Left renal cortex interstitium (tissue), 4 donors: ENCODE results near the gene PBX2. TPM values are rescaled to one million over a fixed set of nuclear protein-coding genes. Genes with fewer than 3 reads are reported as not detected.
"Not testable (repeated sequence)": the region's sequence is repeated elsewhere in the genome, so short reads cannot be mapped to it uniquely, and the experiment has no call there.

ENCODE experiments used
- DNase-seq, 4 donors: peaks; one replicate each; pipeline ENCODE4 v3.0.0-alpha.2; 2013; ENCODE audit warnings: low read depth in 4 of 4, low spot score in 2 of 4, missing footprints in 1 of 4
- polyA plus RNA-seq, 4 donors: library from polyadenylated mRNA; unstranded; fragments of 120-200 nt; gene quantifications; one replicate each; pipeline ENCODE4 v1.2.1, GENCODE V29; 2013; ENCODE audit not compliant: insufficient read length in 4 of 4

The PBX2 gene
- polyA plus RNA-seq, 4 donors: 150 to 221 (median 179) TPM

DNA sequence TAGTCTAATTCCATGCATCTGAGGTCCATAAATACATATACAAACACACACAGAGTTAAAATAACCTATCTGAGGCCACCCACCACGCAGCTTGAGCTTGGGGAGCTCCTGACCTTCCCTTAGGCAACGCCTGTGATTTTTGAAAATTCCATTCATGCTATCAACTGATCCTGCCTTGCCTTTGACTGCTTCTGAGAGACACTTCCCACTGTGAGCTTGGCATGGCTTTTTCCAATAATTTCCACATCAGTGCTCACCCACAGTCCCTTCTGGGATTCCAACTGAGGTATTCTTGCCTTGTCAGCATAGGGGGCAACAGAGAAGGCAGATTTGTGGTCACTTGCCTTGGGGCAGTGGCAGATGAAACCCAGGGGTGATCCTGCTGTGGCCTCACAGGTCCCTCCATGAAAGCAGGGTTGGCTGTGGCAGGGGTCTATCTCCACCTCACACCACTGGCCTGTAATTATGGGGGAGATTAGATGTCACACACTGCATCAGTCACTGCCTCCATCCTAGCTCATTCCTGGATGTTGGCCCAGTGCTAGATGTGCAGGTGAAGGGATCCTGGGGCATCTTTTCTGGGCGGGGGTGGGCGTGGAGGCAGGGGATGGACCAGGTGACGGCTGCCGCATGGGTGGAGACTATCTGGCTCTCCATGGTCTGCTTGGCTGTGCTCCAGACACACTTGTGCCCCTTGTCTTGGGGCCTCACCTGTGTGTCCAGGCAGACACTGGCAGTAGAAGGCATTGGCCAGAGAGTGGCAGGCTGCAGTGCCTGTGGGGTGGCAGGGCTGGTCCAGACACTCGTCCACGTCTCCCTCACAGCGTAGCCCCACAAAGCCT, 13.6 kb upstream of the PBX2 start:
- DNase-seq: no peak

DNA sequence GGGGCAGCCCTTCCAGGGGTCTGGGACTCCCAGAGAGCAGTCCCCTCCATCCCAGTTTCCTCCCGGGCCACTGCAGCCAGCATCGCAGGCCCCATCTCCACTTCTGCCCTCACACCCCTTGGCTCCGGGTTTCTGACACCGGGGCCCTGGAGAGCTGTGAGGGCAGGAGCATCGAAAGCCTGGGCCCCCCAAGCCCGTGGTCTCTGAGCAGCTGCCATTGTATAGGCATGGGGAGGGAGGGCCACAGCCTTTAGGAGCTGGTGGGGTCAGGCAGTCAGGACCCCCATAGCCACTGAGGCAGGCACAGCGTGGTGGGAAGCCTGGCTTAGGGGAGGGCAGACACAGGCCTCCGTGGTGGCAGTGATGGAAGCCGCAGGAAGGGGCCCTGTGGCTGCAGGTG, 12.2 kb upstream of the PBX2 start:
- DNase-seq: no peak

DNA sequence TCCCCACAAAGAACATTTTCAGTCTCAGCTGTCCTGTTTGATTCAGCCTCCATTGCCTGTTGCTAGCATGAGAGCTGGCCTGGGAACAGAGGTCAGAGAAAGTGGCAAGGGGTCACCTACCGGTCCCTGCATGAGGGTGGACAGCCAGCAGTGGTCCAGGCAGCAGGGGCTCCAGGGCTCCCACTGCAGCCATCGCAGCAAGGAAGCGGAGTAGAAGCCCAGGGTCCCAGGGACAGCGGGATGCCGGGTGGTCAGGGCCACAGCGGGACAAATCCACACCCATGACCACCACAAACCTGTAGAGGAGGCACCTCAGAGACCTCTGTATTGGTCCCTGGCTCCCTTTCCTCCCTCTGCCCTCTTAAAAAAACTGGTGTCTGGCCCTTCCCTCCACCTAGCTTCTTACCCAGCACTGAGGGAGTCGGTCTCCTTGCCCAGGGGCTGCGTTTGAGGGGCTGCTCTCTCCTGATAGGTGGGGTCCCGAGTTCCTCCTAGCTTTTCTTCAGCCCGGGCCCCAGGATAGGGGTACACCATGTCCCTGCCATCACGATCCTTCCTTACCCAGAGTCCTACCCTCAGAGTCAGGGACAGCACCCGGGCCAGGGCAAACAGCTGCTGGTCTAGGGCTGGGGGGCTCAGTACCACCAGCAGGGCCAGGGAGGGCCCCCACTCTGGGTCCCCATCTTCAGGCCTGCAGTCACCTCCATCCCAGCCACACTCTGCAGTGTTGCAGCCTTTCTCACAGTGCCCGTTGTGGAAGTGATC, 10.9 kb upstream of the PBX2 start:
- no peak for DNase-seq

DNA sequence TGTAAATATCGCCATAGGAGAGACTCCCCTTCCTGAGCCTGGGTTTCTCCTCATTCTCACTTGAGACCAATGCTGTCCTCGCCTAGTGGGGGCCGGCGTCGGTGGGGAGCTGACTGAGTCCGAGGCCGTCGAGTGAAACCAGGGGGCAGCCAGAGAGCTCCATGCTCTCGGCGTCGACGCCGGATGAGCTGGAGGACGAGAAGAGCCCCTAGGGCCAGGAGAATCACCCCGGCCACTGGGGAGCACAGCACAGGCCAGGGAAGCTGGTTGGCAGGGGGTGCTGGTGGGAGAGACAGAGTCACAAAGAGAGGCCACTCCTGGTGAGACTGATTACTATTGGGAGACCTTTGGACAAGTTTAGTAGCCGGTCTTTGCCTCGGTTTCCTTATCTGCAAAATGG, 8.9 kb upstream of the PBX2 start:
- no peak for DNase-seq

DNA sequence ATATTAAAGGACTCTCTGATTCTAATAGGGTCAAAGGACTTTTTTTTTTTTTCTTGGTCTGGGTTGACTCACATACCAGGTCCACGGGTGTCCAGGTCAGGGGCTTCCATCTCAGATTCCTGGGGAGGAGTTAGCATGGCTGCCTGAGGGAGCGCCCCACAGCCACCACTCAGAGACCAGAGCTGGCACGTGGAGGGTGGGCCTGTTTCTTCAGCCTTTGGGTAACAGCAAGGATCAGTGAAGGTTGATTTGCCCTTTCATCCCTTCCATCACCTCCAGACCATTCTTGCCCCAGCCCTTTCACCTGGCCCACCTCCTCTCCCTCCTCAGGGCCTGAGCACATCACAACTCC, 8.3 kb upstream of the PBX2 start:
- no peak for DNase-seq

DNA sequence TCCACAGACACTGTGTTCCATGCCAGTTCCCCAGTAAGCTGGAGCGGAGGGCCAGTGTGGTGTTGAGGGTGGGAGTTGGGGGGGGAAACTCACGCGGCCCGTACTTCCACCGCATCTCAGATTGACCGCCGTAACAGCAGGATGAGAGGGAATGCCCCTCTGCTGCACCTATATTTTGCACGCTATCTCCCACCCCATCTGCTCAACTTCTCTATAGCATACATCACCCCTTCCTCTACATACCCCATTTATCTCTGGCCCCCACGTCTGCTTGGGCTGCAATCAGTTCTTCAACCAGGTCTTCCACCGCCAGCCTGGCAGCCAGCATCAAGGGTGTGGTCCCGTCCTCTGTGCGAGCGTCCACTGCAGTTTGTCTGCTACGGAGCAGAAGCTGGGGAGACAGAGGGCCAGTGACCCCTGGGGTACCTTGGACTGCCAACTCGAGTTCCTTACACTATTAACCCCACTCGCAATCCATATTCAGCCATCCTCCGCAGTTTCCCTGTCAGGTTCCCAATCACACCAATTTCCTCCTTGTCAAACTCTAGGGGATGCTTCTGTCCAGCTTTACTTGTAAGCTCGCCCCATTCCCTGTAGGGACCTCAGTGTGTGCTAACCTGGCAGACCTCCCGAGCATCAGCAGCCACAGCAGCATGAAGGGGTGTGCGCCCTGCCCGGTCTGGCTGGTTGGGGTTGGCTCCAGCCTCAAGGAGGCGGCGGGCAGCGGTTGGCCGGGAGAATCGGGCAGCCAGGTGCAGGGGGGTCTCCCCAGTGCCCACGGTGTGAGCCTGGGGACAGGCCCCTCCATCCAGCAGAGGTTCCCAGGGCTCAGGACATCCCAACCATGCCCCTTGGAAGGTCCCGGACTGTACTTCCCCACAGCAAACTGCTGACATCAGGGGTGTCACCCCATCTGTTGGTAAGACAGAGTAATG, 6.9 kb upstream of the PBX2 start:
- DNase-seq: no peak

DNA sequence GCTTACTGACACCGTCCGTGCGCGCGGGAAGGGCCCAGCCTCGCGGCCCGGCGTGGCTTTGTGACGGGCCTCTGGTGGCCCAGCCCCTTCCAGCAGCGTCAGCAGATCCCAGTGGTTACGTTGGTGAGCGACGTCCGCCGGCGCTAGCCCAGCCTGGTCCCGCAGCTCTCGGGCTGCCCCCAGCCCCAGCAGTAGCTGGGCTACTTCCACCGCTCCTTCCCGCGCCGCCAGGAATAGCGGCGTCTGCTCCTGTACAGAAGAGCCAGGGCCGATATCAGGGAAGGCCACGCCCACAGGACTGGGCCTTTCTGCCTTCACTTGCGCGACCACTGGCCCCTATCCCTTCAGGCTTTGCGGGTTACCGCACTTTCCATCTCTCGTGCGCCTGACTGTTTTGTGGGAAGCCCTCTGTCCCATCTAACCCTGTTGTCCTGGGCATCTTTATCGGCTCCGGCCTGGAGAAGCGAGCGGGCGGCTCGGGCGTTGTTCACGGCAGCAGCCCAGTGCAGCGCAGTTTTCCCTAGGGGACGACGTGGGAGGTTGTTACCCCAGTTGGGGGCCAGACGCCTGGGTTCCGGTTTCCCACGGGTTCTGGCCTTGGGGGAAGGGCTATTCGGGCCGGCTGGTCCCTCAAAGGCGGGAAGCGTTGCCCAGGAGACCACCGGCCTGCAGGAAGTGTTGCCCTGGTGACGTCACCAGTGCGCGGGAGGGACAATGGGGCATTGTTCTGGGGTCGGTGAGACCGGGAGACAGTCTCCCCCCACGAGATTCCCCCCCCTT, 6.1 kb upstream of the PBX2 start:
- DNase-seq: peak; percentile 83 to 91 (median 83)

DNA sequence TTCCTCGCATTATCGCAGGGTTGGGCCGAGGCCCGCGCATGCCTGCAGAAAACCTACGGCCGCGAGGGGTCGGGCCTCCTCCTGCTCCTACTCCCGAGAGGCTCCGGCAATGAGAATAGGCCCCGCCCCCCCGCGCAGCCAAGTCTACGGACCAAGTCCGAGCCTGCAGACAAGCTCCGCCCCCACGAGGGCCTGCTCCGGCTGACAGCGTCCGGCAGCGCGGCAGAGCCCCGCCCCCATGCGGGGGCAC, 5.6 kb upstream of the PBX2 start:
- peak; percentile 96 to 99 (median 99) for DNase-seq

DNA sequence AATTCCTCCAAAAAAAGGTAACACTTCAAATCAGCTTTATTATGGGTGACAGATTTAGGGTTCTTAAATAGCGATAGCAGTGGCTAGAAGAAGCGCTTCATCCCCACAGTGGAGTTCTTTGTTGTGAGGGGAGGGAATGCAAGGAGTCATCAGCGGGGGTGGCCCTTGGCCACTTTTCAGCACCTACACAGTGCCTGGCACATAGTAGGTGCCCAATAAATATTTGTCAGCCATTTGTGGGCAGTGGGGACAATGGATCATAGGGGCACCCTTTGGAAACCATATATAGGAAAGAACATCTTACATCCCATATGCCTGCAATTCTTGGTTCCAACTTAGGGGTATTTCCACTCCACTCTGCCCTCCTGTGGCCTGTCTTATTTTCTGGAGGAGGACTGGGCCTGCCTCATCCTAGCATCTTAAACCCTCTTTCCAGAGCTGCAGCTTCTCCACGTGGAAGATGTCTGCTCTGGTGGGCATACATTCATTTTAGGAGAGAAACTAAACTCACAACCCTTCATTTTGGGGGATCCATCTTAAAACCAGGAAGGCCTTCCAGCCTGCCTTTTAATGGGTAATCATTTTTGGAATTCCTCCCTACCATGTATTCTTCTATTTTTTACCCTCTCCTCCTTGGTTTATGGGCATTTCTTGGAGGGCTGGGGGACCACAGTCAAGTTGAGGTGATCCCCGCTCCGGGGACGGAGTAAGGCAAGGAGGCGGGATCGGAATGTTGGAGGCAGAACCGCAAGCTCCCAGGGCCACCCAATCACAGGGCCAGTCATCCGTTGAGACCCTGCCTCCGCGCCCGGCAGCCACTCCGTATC, 5.0 kb upstream of the PBX2 start:
- no peak for DNase-seq

DNA sequence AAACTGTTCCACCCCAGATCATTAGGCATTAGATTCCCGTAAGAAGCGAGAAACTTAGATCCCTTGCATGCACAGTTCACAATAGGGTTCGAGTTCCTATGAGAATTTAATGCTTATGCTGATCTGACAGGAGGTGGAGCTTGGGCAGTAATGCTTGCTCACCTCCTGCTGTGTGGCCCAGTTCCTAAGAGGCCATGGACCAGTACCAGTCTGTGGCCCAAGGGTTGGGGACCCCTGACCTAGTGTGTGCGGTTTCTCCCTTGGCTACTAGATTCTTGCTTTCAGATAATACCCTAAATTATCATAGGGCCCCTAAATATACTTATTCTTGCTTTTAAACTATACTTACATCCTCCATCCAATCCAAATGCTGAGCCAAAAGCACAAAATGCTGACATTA, 4.4 kb upstream of the PBX2 start:
- DNase-seq: no peak

DNA sequence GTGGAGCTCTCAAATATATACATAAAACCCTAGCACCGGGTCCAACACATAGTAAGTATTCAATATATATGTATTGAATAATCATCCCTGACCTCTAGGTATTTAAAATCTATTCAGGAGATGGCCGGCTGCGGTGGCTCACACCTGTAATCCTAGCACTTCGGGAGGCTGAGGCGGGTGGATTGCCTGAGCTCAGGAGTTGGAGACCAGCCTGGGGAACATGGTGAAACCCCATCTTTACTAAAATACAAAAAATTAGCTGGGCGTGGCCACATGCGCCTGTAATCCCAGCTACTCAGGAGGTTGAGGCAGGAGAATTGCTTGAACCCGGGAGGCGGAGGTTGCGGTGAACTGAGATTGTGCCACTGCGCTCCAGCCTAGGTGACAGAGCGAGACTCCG, 3.1 kb upstream of the PBX2 start:
- not testable (repeated sequence) for DNase-seq

DNA sequence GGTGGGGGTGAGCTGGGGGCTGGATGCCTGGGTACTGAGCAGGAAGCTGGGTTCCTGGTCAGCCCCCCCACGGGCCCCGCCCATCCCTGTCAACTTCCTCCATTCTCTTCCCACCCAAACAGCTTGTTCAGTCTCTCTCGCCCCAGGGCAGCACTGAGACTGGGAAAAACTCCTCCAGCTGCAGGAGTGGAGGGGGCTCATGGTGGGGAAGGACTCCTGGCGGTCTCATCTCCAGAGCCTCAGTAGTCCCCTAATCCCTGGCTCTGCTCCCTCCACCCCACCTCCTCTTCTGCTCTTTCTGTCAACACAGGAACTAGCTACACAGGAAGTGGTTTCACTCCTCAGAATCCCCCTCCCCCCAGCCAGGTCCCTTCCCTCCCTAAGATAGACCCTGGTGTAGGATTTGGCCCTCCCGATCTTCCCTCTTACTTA, 2.6 kb upstream of the PBX2 start, which contains the start of gene GPSM3:
Gene GPSM3 (minus strand): TSS at position 36 of the 432 bp plus-strand sequence. CDS start 130 bp downstream, outside the sequence.
- DNase-seq: no peak

DNA sequence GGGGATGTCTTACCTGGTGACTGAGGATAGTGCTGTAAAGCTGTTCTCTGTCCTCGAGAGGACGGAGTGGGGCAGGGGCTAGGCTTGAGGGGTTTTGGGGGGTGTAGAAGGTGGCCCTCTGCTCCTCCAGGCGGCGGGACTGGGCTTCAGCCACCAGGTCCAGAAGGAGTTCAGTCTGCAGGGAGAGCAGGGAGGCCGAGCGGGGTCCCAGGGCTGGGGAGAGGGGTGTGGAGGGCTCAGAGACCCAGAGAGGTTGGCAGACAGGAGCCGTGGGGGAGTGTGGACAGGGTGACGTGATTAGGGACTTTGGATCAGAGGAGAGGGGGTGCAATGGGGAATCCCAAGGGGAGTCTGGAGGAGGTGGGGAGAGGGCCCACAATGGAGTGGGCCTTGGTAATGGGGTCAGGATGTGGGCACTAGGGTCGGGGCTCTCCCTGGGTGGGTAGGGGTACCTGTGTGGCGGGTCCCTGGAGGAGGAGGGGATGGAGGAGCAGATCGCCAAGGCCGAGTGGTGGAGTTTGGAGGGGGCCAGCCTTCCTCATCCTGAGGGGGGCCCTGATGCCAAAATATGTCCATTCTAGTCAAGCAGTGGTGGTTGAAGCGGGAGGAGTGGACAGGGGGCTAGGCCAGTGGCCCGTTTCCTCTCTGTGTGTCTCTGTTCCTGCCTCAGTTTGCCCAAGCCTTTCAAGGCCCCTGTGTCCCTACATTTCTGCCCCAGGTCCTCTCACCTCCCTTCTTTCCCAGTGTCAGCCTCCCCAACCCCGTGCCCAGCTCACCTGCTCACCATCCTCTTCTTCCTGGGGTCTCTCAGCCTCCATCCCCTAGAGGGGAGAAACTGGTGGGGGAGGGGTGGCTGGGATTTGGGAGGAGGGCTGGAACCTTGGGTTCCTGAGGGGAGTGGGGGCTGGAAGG, 1.9 kb upstream of the PBX2 start:
- no peak for DNase-seq

DNA sequence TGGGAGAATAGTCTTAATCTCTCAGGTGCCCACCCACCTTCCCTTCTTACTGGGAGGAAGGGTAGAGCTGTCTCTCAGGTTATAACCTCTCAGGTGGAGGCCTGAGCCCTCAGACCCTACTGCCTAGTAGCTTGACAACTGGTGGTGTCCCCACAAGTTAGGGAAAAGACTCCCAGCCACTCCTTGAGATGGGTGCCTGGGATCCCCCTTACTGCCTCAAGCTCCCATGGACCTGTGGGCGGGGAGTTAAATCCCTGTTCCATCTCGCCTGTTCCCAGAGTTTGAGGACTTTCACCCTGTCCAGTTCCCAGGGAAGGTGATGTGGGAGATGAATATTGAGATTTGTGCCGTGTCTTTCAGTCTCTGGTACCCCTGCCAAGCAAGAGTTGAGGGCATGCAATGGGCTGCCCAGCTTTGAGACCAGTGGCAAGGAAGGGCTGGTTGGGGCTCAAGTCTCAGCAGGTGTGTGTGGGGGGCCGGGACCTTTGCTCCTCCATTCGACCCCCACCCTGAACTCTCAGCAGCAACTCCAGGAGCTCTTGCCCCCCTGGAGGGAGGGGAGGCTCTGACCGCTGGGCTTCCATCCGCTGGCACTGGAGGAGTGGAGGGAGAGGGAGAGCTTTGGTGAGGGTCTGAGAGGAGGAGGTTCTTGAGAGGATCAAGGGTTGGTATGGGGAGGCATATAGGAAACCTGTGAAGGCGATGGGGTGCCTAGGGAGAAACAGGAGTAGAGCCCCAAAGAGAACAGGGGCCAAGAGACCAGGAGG, 1.1 kb upstream of the PBX2 start:
- DNase-seq: no peak

DNA sequence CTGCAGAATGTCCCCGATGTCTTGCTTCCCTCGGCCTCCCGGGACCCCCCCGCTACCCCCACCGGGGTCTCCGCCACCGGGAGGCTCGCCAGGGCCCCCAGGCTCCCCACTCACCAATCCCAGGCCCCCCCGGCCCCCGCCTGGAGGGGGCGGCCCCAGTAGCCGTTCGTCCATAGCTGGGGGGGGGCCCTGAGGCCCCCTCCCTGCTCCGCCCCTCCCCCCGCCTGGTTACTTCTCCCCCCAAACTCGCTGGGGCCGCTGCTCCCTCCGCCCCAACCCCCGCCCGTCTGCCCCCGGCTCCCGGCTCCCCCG, 304 bp downstream of the PBX2 start:
- DNase-seq: no peak

DNA sequence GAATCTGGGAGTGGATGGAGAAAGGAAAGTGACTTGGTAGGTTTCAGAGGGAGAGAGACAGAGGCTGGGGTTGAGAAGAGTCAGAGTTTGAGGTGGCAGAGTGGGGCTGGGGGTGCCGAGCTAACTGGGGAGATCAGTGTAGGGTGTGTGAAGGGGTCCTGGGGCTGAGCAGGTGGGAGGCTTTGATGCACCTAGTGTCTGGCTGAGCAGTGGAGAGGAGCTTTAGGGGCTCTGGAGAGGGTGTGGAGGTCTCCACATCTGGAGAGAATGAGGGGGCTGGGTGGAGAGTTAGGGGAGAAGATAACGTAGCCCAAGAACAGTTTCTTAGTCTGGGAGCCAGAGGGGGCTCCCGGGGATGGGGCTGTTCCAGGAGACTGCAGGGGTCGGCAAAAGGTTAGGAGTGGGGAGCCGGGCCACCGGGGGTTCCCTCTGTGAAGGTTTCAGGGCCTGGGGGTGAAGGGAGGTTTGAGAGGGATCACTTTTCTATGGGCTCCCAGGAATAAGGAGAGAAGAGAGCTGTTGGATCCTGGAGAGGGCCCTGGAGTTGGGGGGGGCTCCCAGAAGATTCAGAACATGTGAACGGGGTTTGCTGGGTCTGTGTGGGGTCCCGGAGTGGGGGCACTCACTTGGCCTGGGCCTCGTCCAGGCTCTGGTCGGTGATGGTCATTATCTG, 797 bp downstream of the PBX2 start:
- no peak for DNase-seq

DNA sequence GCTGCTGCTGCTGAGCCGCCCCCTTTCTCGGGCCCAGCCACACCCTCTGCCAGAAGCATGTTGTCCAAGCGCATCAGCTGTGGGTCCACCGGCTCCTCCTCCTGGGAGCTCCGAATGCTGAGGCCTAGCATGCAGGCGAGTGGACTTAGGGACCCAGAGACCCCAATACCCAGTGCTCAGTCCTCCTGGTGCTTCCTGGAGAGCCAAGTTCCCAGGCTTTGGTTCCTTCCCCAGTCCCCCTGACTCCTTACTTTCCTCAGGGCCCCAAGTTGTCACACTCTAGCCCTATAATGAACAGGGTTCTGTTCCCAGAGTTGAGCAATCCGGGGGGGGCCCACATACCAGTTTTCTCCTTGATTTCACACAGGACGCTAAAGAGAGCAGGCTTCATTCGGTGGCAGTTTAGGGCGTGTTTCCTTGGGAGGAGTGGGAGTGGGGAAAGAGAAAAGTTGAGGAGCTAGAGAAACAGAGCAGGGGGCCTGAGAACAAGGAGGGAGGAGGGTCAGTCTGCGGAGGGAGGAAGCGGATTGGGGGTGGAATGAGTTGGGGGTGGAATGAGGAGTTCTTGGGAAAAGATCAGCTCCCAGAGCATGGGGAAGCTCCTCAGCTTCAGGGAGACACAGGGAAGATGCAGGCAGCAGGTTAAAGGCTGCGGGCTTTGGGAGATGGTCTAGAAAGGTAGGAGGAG, 1.5 kb downstream of the PBX2 start:
- no peak for DNase-seq
